HepG2 (cell line): ENCODE results near the gene DCUN1D3. TPM values are rescaled to one million over a fixed set of nuclear protein-coding genes. Genes with fewer than 3 reads are reported as not detected.

Experiments used
- ATAC-seq: fragments of 200-7000 bp; cut with Tn5 transposase; 3 replicates; pipeline ENCODE4 v1.9.1; 2020; ENCODE audit warnings: mild to moderate bottlenecking, moderate library complexity
- BruUV-seq: library from RNA; stranded (reverse); fragments of 400-500 nt; replicated peaks from 2 replicates; lab custom pipeline; 2021; lab: Mats Ljungman, UMichigan
- CTCF ChIA-PET: fragments of 300-600 bp; formaldehyde crosslinking; extraction: SDS; loops from one replicate; lab custom pipeline; 2021; ENCODE audit warnings: low total read pairs, inconsistent platforms, low intra/inter-chr PET ratio; lab: Yijun Ruan, JAX
- POLR2A ChIA-PET: fragments of 350-600 bp; sonication (Branson Sonifier 250); formaldehyde crosslinking; loops from one replicate; lab custom pipeline; 2020; ENCODE audit warnings: antibody characterized with exemption, inconsistent platforms; lab: Yijun Ruan, JAX
- DNase-seq: peaks from one replicate; pipeline ENCODE4 v3.0.0-alpha.2; 2015; ENCODE audit warnings: low spot score
- FAIRE-seq: peaks from 3 replicates; lab custom pipeline; 2011; peaks lifted over from hg19 to GRCh38; lab: Jason Lieb, UNC
- H2AFZ ChIP-seq: one replicate; pipeline ENCODE4 v1.6.1; 2011; ENCODE audit warnings: low read length, inconsistent platforms
- H3K27ac ChIP-seq: fragments of 300-600 bp; 3 replicates; pipeline ENCODE4 v1.8.0; 2011; ENCODE audit warnings: mixed run types, mild to moderate bottlenecking, mixed read lengths, low read length, inconsistent platforms; ENCODE audit not compliant: insufficient read depth; ENCODE audit errors: extremely low read length
- H3K27me3 ChIP-seq, 2 experiments: fragments of 200-600 bp in 1 of 2; 2 replicates in 1 of 2; 3 replicates in 1 of 2; pipeline versions ENCODE4 v1.6.0 to v1.8.0; 2011; ENCODE audit warnings: low read length in 2 of 2, mild to moderate bottlenecking in 2 of 2, moderate library complexity in 2 of 2, inconsistent platforms in 1 of 2; ENCODE audit not compliant: insufficient read depth in 2 of 2, control insufficient read depth in 1 of 2
- H3K36me3 ChIP-seq, 2 experiments: fragments of 200-600 bp in 1 of 2; replicated peaks in 1 of 2; 2 replicates in 1 of 2; 3 replicates in 1 of 2; pipeline versions ENCODE4 v1.5.1 to v1.8.0; 2011; ENCODE audit warnings: low read length in 2 of 2, inconsistent platforms in 1 of 2; ENCODE audit not compliant: insufficient read depth in 2 of 2, control insufficient read depth in 1 of 2
- H3K4me1 ChIP-seq: 2 replicates; pipeline ENCODE4 v1.5.1; 2012; ENCODE audit warnings: low read length, inconsistent platforms; ENCODE audit not compliant: insufficient read depth
- H3K4me2 ChIP-seq: 2 replicates; pipeline ENCODE4 v1.6.0; 2011; ENCODE audit warnings: low read depth, low read length, inconsistent platforms
- H3K4me3 ChIP-seq, 3 experiments: fragments of 200-600 bp in 1 of 3; sonication (generic), shearing (Covaris generic) in 1 of 3; replicated peaks in 1 of 3; 2 replicates each; pipeline ENCODE4 v1.5.1; 2011 to 2016; ENCODE audit warnings: low read length in 3 of 3, inconsistent platforms in 2 of 3, low read depth in 2 of 3, mild to moderate bottlenecking in 2 of 3, control low read depth in 1 of 3, mixed read lengths in 1 of 3; ENCODE audit not compliant: insufficient read depth in 1 of 3
- H3K79me2 ChIP-seq: one replicate; pipeline ENCODE4 v1.6.1; 2011; ENCODE audit warnings: low read length, inconsistent platforms; ENCODE audit not compliant: insufficient read depth
- H3K9ac ChIP-seq: 2 replicates; pipeline ENCODE4 v1.6.0; 2011; ENCODE audit warnings: mild to moderate bottlenecking, low read depth, low read length, inconsistent platforms; ENCODE audit not compliant: insufficient read depth
- H3K9me3 ChIP-seq: 2 replicates; pipeline ENCODE4 v1.5.1; 2012; ENCODE audit warnings: mild to moderate bottlenecking, low read length
- H4K20me1 ChIP-seq: 2 replicates; pipeline ENCODE4 v1.6.0; 2011; ENCODE audit warnings: inconsistent platforms, mild to moderate bottlenecking, low read length, moderate library complexity; ENCODE audit not compliant: insufficient read depth
- ARNTL ChIP-seq: sonication (generic); formaldehyde crosslinking; IDR thresholded peaks from 2 replicates; pipeline ENCODE4 v1.4.0; 2020; ENCODE audit warnings: mild to moderate bottlenecking, missing genetic modification reagents
- CBX1 ChIP-seq: IDR thresholded peaks from one replicate; pipeline ENCODE4 v1.6.1; 2016; ENCODE audit warnings: antibody characterized with exemption, low read depth
- HDAC6 ChIP-seq: fragments of 200-600 bp; sonication (generic); IDR thresholded peaks from 2 replicates; pipeline ENCODE4 v1.7.0; 2017; ENCODE audit warnings: mild to moderate bottlenecking, antibody characterized with exemption, low read length, low read depth
- KLF6 ChIP-seq: IDR thresholded peaks from 2 replicates; pipeline ENCODE4 v1.8.0; 2016; ENCODE audit warnings: missing biosample characterization, missing genetic modification reagents
- NFE2L1 ChIP-seq: sonication (generic); formaldehyde crosslinking; IDR thresholded peaks from 2 replicates; pipeline ENCODE4 v1.4.0; 2020; ENCODE audit warnings: missing genetic modification reagents, mild to moderate bottlenecking, borderline replicate concordance
- NR2F6 ChIP-seq, 2 experiments: IDR thresholded peaks; 2 replicates each; pipeline ENCODE4 v1.6.1; 2016; ENCODE audit warnings: antibody characterized with exemption in 1 of 2, mild to moderate bottlenecking in 1 of 2
- REL ChIP-seq: sonication (generic); formaldehyde crosslinking; conservative IDR thresholded peaks from 2 replicates; pipeline ENCODE4 v1.8.0; 2022; ENCODE audit warnings: mild to moderate bottlenecking, missing genetic modification reagents, moderate library complexity
- RFX3 ChIP-seq: IDR thresholded peaks from 2 replicates; pipeline ENCODE4 v1.6.1; 2016; ENCODE audit warnings: missing biosample characterization, missing genetic modification reagents
- SAP130 ChIP-seq: IDR thresholded peaks from 2 replicates; pipeline ENCODE4 v1.6.1; 2016; ENCODE audit warnings: low read depth
- TEAD2 ChIP-seq: sonication (generic); formaldehyde crosslinking; IDR thresholded peaks from 2 replicates; pipeline ENCODE4 v1.9.0; 2021; ENCODE audit warnings: missing genetic modification reagents
- WGBS: methylation state at CpG from one replicate; pipeline ENCODE4 v1.1.6; 2017; ENCODE audit warnings: low lambda C conversion rate; 5-methylcytosine and 5-hydroxymethylcytosine counted together
- in situ Hi-C: cut with HindIII; loops from 2 replicates; pipeline ENCODE4 v1.10.0; 2017; ENCODE audit warnings: low pct_unique_long_range_greater_than_20kb; ENCODE audit not compliant: extremely low pct_ligation_motif_present
- intact Hi-C: fragments of 100-400 bp; cut with micrococcal nuclease; formaldehyde crosslinking; loops from one replicate; pipeline ENCODE4 v1.10.0; 2022; ENCODE audit not compliant: unreplicated experiment
- polyA plus RNA-seq, 8 experiments: library from polyadenylated mRNA; depleted of rRNA in 3 of 8; stranded (reverse) in 7 of 8; unstranded in 1 of 8; fragments of >200 nt; fragmentation: Illumina TruSeq in 4 of 8; extraction: Trizol in 4 of 8; gene quantifications; 2 replicates each; pipeline versions ENCODE4 v1.2.1 to v1.2.3, GENCODE V29; 2011 to 2016; ENCODE audit warnings: low read depth in 4 of 8, missing spikeins in 1 of 8, mixed read lengths in 1 of 8; ENCODE audit not compliant: insufficient read depth in 1 of 8
- total RNA-seq, 5 experiments: library from RNA; depleted of rRNA; stranded (reverse); fragments of >200 nt; fragmentation: Illumina TruSeq; extraction: Trizol; gene quantifications; 2 replicates each; pipeline ENCODE4 v1.2.3, GENCODE V29; 2016; ENCODE audit warnings: low read depth in 1 of 5
- TF ChIP-seq, protein P1 (sequence below): sonication (generic); formaldehyde crosslinking; IDR thresholded peaks from 2 replicates; pipeline ENCODE4 v1.5.0; 2020; ENCODE audit warnings: missing genetic modification reagents
- TF ChIP-seq, protein P2 (sequence below): sonication (generic); formaldehyde crosslinking; IDR thresholded peaks from 2 replicates; pipeline ENCODE4 v1.5.0; 2020; ENCODE audit warnings: mild to moderate bottlenecking, missing genetic modification reagents
- TF ChIP-seq, protein P3 (sequence below): sonication (generic); formaldehyde crosslinking; IDR thresholded peaks from 2 replicates; pipeline ENCODE4 v1.8.0; 2022; ENCODE audit warnings: low read depth, missing genetic modification reagents

DCUN1D3 gene
- total and polyA plus RNA-seq, 2 of the 13 experiments (the other 11 are each of a cell fraction or from before 2014, with no cell fraction given): 5.0 to 19.3 TPM

DNA sequence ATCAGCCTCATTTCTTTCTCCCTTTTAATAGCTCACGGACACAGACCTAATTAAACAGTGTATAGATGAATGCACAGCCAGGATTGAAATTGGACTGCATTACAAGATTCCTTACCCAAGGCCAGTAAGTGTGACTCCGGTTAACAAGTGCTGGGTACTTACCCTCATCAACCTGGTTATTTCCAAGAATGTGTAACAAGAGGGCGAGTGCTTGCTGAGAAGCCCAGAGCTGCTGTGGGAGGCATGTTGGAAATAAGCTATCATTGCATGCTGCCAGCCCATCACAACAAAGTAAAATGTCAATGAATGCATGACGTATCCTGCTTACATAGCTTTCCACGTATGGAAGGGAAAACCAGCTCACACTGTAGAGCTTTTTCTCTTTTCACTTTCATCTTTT is 19.9 kb upstream of the DCUN1D3 start:
- Histone ChIP-seq H3K27ac (no peak overlapping the region), H4K20me1 (no peaks in the 10 kb centered on the region), H3K27me3 (no peaks in the 10 kb centered on the region), H3K4me1 (peaks cover 18% of the 10 kb centered on the region), H3K9me3 (no peaks in the 10 kb centered on the region), H3K4me2 (no peak overlapping the region), H3K4me3 (no peak overlapping the region), H3K79me2 (no peaks in the 10 kb centered on the region), H3K36me3 (peaks cover 20 to 36% of the 10 kb centered on the region in 2 experiments), H3K9ac (no peak overlapping the region), H2AFZ (no peak overlapping the region)
- TF ChIP-seq TEAD2 (CRISPR knock-in tag) (no peak), NFE2L1 (no peak), ARNTL (CRISPR knock-in tag) (no peak), REL (CRISPR knock-in tag) (no peak), HDAC6 (no peak), CBX1 (no peak), RFX3 (CRISPR knock-in tag) (no peak), KLF6 (CRISPR knock-in tag) (no peak), NR2F6 (IDR thresholded peaks at IDR 0.05) (no peak), NR2F6 (CRISPR knock-in tag; IDR thresholded peaks at IDR 0.05) (no peak), SAP130 (CRISPR knock-in tag) (no peak)
- TF ChIP-seq, protein P1, sequence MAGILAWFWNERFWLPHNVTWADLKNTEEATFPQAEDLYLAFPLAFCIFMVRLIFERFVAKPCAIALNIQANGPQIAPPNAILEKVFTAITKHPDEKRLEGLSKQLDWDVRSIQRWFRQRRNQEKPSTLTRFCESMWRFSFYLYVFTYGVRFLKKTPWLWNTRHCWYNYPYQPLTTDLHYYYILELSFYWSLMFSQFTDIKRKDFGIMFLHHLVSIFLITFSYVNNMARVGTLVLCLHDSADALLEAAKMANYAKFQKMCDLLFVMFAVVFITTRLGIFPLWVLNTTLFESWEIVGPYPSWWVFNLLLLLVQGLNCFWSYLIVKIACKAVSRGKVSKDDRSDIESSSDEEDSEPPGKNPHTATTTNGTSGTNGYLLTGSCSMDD (CRISPR knock-in tag): no peak
- TF ChIP-seq, protein P2, sequence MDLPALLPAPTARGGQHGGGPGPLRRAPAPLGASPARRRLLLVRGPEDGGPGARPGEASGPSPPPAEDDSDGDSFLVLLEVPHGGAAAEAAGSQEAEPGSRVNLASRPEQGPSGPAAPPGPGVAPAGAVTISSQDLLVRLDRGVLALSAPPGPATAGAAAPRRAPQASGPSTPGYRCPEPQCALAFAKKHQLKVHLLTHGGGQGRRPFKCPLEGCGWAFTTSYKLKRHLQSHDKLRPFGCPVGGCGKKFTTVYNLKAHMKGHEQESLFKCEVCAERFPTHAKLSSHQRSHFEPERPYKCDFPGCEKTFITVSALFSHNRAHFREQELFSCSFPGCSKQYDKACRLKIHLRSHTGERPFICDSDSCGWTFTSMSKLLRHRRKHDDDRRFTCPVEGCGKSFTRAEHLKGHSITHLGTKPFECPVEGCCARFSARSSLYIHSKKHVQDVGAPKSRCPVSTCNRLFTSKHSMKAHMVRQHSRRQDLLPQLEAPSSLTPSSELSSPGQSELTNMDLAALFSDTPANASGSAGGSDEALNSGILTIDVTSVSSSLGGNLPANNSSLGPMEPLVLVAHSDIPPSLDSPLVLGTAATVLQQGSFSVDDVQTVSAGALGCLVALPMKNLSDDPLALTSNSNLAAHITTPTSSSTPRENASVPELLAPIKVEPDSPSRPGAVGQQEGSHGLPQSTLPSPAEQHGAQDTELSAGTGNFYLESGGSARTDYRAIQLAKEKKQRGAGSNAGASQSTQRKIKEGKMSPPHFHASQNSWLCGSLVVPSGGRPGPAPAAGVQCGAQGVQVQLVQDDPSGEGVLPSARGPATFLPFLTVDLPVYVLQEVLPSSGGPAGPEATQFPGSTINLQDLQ (CRISPR knock-in tag): no peak
- TF ChIP-seq, protein P3, sequence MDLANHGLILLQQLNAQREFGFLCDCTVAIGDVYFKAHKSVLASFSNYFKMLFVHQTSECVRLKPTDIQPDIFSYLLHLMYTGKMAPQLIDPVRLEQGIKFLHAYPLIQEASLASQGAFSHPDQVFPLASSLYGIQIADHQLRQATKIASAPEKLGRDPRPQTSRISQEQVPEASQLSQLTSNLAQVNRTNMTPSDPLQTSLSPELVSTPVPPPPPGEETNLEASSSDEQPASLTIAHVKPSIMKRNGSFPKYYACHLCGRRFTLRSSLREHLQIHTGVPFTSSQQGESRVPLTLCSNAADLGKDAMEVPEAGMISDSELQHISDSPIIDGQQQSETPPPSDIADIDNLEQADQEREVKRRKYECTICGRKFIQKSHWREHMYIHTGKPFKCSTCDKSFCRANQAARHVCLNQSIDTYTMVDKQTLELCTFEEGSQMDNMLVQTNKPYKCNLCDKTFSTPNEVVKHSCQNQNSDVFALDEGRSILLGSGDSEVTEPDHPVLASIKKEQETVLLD (CRISPR knock-in tag): no peak
- no peak for ATAC-seq
- no peak for DNase-seq
- no TSS peak for BruUV-seq
- 96% methylated on average over 5 of the region's 5 CpGs for WGBS
- in situ Hi-C loops (no loop called here), intact Hi-C loops (no loop called here)
- ChIA-PET CTCF (no interaction called here), POLR2A (interaction anchor here (1.2 kb wide), 1 partner anchor 20 kb away, joined by 4 read pairs; the partner anchor contains the start of genes DCUN1D3 and LYRM1)
- no peak for FAIRE-seq
